Stimulated activated CD4-positive, alpha-beta T cell treated with anti-CD3 and anti-CD28 coated beads, Interleukin-4, amount 100 ng/mL, for 48 hours (primary cell): ENCODE data around the gene PAWR.
"Not testable (repeated sequence)": the region's sequence is repeated elsewhere in the genome, so short reads cannot be mapped to it uniquely, and the experiment has no call there.

ENCODE experiments used
- DNase-seq, 2 donors: peaks; one replicate each; pipeline ENCODE4 v3.0.0-alpha.2; 2020; ENCODE audit warnings: low read depth in 2 of 2

The PAWR gene

GRCh38 chr12:79687711-79688260, 3.0 kb downstream of the PAWR start:
- DNase-seq, result no peak

- DNase-seq, result no peak
These were observed 4.6 kb downstream of the PAWR start for GRCh38 chr12:79686171-79686570.

- DNase-seq, result no peak
These were observed 5.7 kb downstream of the PAWR start for GRCh38 chr12:79685068-79685467.

GRCh38 chr12:79684338-79684737, 6.4 kb downstream of the PAWR start:
- DNase-seq, result not testable (repeated sequence)

GRCh38 chr12:79682593-79682992, 8.2 kb downstream of the PAWR start:
- DNase-seq, result no peak

GRCh38 chr12:79681008-79681590, 9.7 kb downstream of the PAWR start:
- DNase-seq, result no peak

- DNase-seq, result no peak
These were observed 10.7 kb downstream of the PAWR start for GRCh38 chr12:79680051-79680450.

GRCh38 chr12:79678306-79678705, 12.5 kb downstream of the PAWR start:
- DNase-seq, result no peak

GRCh38 chr12:79677672-79678071, 13.1 kb downstream of the PAWR start:
- no peak for DNase-seq

GRCh38 chr12:79676579-79676978, 14.2 kb downstream of the PAWR start:
- DNase-seq, result no peak

GRCh38 chr12:79674629-79675028, 16.1 kb downstream of the PAWR start:
- DNase-seq, result no peak

- DNase-seq, result no peak
These were observed 17.4 kb downstream of the PAWR start for GRCh38 chr12:79673354-79673753.

GRCh38 chr12:79668113-79668512, 22.7 kb downstream of the PAWR start:
- no peak for DNase-seq

GRCh38 chr12:79665212-79665887, 25.4 kb downstream of the PAWR start:
- no peak for DNase-seq

- no peak for DNase-seq
These were observed 26.2 kb downstream of the PAWR start for GRCh38 chr12:79664518-79664917.

GRCh38 chr12:79662046-79662811, 28.5 kb downstream of the PAWR start:
- no peak for DNase-seq

- no peak for DNase-seq
These were observed 29.1 kb downstream of the PAWR start for GRCh38 chr12:79661629-79662028.

GRCh38 chr12:79659961-79660431, 30.8 kb downstream of the PAWR start:
- DNase-seq, result no peak

- no peak for DNase-seq
These were observed 32.5 kb downstream of the PAWR start for GRCh38 chr12:79658221-79658620.

- no peak for DNase-seq
These were observed 33.6 kb downstream of the PAWR start for GRCh38 chr12:79657136-79657535.

GRCh38 chr12:79655036-79655435, 35.7 kb downstream of the PAWR start:
- no peak for DNase-seq

- no peak for DNase-seq
These were observed 38.2 kb downstream of the PAWR start for GRCh38 chr12:79652521-79652920.

GRCh38 chr12:79650440-79650839, 40.3 kb downstream of the PAWR start:
- DNase-seq, result no peak
